Stimulated activated naive CD4-positive, alpha-beta T cell treated with Interleukin-2 at 50 U/mL for 16 hours (primary cell): ENCODE data around the gene TBC1D3B.
A peak's percentile ranks its signal among the peaks of the same experiment; 100 is the strongest.
"Not testable (repeated sequence)": the region's sequence is repeated elsewhere in the genome, so short reads cannot be mapped to it uniquely, and the experiment has no call there.

Source experiments
- DNase-seq: peaks from one replicate; lab custom pipeline; 2025; lab: John Stamatoyannopoulos, UW

The TBC1D3B gene

GRCh38 chr17:36128411-36128978 lies 47.9 kb downstream of the TBC1D3B start:
- no peak for DNase-seq

- no peak for DNase-seq
These were observed 48.5 kb downstream of the TBC1D3B start for GRCh38 chr17:36127911-36128310.

GRCh38 chr17:36127199-36127893 lies 49.1 kb downstream of the TBC1D3B start:
- no peak for DNase-seq

GRCh38 chr17:36124879-36125824 lies 51.3 kb downstream of the TBC1D3B start:
- DNase-seq, result no peak

GRCh38 chr17:36123431-36123830 lies 53.0 kb downstream of the TBC1D3B start:
- DNase-seq, result no peak

GRCh38 chr17:36121099-36121498 lies 55.3 kb downstream of the TBC1D3B start:
- DNase-seq, result not testable (repeated sequence)

GRCh38 chr17:36120221-36120620 lies 56.2 kb downstream of the TBC1D3B start:
- no peak for DNase-seq

- DNase-seq, result no peak
These were observed 57.7 kb downstream of the TBC1D3B start for GRCh38 chr17:36118477-36119353.

GRCh38 chr17:36117505-36118382 lies 58.7 kb downstream of the TBC1D3B start:
- DNase-seq, result peak; percentile 47
